Measurements from ENCODE around the gene TMEM116.
A peak's percentile ranks its signal among the peaks of the same experiment; 100 is the strongest.

Gene TMEM116

DNA sequence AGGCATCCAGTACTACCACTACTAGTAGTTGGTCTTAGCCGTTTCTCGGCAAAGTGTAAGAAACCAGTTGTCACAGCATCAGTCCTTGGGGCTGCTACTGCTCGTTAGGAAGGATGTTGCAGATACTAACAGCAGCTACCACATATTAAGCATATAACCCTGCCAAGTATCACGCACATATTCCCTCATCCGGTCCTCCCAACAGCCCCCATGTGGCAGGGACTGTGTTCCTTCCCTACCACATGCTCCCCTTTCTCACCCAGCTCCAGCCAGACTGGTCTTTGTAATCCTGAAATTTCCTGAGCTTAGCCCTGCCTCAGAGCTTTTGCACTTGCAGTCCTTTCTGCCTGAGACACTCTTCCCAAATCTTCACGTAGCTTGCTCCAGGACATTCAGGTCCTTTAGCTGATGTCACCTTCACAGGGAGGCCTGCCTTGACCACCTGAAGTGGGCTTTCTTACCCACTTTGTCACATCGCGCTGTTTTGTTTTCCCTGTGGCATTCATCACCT lies 8.0 kb upstream of the TMEM116 start:
- H3K4me3 ChIP-seq (ENCODE audit: low read depth, low read length), result no peak overlapping the region
- DNase-seq (ENCODE audit: low read depth), result no peak
- no peak for TF ChIP-seq MYC (IDR thresholded peaks at IDR 0.05; ENCODE audit: low read depth, low read length)
- TF ChIP-seq POLR2A (IDR thresholded peaks at IDR 0.05; ENCODE audit: extremely low read depth, insufficient read length), result no peak
- TF ChIP-seq, protein P1, sequence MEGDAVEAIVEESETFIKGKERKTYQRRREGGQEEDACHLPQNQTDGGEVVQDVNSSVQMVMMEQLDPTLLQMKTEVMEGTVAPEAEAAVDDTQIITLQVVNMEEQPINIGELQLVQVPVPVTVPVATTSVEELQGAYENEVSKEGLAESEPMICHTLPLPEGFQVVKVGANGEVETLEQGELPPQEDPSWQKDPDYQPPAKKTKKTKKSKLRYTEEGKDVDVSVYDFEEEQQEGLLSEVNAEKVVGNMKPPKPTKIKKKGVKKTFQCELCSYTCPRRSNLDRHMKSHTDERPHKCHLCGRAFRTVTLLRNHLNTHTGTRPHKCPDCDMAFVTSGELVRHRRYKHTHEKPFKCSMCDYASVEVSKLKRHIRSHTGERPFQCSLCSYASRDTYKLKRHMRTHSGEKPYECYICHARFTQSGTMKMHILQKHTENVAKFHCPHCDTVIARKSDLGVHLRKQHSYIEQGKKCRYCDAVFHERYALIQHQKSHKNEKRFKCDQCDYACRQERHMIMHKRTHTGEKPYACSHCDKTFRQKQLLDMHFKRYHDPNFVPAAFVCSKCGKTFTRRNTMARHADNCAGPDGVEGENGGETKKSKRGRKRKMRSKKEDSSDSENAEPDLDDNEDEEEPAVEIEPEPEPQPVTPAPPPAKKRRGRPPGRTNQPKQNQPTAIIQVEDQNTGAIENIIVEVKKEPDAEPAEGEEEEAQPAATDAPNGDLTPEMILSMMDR (IDR thresholded peaks at IDR 0.05; ENCODE audit: low read depth, low read length), result no peak
- TF ChIP-seq, protein P2, sequence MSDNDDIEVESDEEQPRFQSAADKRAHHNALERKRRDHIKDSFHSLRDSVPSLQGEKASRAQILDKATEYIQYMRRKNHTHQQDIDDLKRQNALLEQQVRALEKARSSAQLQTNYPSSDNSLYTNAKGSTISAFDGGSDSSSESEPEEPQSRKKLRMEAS (IDR thresholded peaks at IDR 0.05; ENCODE audit: low read depth, low read length), result no peak

DNA sequence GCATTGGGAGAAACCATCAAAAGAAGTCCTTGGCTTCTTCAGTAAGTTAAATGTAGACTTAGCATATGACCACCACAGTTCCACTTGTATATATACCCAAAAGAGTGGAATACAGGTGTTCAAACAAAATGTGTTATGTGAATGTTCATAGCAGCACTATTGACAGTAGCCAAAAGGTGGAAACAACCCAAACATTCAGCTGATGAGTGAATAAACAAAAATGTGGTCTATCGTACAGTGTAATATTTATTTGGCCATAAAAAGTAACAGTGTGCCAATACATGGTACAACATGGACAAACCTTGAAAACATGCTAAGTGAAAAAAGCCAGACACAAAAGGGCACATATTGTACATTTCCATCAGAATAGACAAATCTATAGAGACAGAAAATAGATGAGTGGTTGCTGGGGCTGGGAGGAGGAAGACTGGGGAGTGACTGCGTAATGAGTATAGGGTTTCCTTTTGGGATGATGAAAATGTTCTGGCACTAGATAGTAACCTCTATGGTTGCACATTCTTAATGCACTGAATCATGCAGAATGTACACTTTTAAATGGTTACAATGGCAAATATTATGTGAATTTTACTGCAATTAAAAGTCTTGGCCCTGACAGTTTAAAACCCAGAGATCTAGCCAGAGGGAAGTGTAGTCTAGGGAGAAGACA lies 5.7 kb upstream of the TMEM116 start:
- TF ChIP-seq, protein P1 (IDR thresholded peaks at IDR 0.05; ENCODE audit: low read depth, low read length), result no peak
- TF ChIP-seq POLR2A (IDR thresholded peaks at IDR 0.05; ENCODE audit: extremely low read depth, insufficient read length) (no peak), MYC (IDR thresholded peaks at IDR 0.05; ENCODE audit: low read depth, low read length) (no peak)
- TF ChIP-seq, protein P2 (IDR thresholded peaks at IDR 0.05; ENCODE audit: low read depth, low read length), result no peak
- H3K4me3 ChIP-seq (ENCODE audit: low read depth, low read length), result peak overlapping the region; percentile 5
- DNase-seq (ENCODE audit: low read depth), result no peak

DNA sequence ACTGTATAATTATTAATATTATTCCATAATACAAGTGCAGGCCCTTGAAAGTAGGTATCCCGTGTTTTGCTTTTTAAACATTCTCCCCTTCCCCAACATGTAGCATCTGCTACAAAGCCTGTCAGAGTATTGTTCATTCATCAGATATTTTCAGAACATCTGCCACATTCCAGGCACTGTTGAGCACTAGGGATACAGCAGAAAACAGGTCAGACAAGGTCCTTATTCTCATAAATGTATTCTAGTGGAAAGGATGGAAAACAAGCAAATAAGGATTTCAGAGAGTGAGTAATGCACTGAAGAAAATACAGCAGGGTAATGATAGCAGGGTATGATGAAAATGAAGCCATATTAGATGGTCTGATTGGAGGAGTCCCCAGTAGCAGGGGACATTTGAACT lies 4.1 kb upstream of the TMEM116 start:
- TF ChIP-seq, protein P2 (IDR thresholded peaks at IDR 0.05; ENCODE audit: low read depth, low read length), result no peak
- TF ChIP-seq POLR2A (IDR thresholded peaks at IDR 0.05; ENCODE audit: extremely low read depth, insufficient read length) (no peak), MYC (IDR thresholded peaks at IDR 0.05; ENCODE audit: low read depth, low read length) (no peak)
- TF ChIP-seq, protein P1 (IDR thresholded peaks at IDR 0.05; ENCODE audit: low read depth, low read length), result no peak
- peak overlapping the region; percentile 29 for H3K4me3 ChIP-seq (ENCODE audit: low read depth, low read length)
- no peak for DNase-seq (ENCODE audit: low read depth)

DNA sequence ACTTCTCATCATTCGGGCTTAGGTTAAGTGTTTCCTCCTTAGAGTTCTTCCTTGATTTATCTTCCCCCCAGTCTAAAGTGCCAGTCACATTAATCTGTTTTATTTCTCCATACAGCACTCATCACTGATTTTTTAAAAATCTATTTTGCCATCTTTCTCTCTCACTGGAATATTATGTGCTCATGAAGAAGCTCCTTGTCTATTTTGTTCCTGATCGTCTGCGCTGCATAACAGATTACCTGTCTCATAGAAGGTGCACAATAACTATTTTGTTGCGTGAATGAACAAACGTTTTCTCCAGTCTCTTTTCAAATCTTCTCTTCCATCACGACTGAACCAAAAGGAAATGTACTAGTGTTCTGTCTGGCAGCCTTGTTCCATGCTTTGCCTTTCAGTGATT lies 3.0 kb upstream of the TMEM116 start:
- DNase-seq (ENCODE audit: low read depth), result no peak

DNA sequence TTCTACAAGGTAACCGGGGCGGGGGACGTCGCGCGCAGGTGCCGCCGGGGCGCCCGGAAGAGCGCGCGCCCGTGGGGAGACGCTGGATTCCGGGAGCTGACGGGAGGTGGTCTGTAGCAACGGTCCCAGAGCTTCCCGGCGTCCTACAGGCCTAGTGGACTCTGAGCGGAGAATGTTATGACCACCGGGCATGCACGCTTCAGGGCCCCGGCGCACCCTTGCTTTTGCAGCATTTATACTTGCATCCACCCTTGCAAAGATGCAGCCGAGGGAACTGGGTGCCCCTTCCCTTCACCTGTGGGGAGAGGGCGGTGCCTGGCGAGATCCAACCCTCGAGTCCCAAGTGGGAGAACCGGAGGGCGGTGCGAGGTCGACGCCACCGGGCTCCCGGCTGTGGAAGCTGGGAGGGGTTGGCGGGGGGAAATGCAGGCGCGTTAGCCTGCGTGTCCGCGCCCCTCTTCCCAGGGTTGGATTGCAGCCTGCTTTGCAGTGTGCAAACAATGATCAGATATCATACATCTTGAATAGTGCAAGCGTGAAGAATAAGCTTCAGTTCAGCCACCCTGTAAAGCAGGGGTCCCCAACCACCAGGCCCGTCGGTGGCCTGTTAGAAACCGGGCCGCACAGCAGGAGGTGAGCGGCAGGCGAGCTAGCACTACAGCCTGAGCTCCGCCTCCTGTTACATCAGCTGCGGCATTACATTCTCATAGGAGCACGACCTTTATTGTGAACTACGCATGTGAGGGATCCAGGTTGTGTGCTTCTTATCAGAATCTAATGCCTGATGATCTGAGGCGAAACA lies 837 bp upstream of the TMEM116 start:
- DNase-seq (ENCODE audit: low read depth), result peak; percentile 95
- TF ChIP-seq MYC (IDR thresholded peaks at IDR 0.05; ENCODE audit: low read depth, low read length), result peak; percentile 30; the same call in 1 of the 2 replicates
- TF ChIP-seq, protein P2 (IDR thresholded peaks at IDR 0.05; ENCODE audit: low read depth, low read length), result peak; percentile 70
- peak; percentile 71 for TF ChIP-seq POLR2A (IDR thresholded peaks at IDR 0.05; ENCODE audit: extremely low read depth, insufficient read length)
- TF ChIP-seq, protein P1 (IDR thresholded peaks at IDR 0.05; ENCODE audit: low read depth, low read length), result no peak
- H3K4me3 ChIP-seq (ENCODE audit: low read depth, low read length), result peak overlapping the region; percentile 89

More for the DNA sequence above, 3.0 kb upstream of the TMEM116 start:
- peak overlapping the region; percentile 89 for H3K4me3 ChIP-seq (ENCODE audit: low read depth, low read length)
- TF ChIP-seq POLR2A (IDR thresholded peaks at IDR 0.05; ENCODE audit: extremely low read depth, insufficient read length) (no peak), MYC (IDR thresholded peaks at IDR 0.05; ENCODE audit: low read depth, low read length) (no peak)
- TF ChIP-seq, protein P1 (IDR thresholded peaks at IDR 0.05; ENCODE audit: low read depth, low read length), result no peak
- TF ChIP-seq, protein P2 (IDR thresholded peaks at IDR 0.05; ENCODE audit: low read depth, low read length), result no peak

Data from NB4 (cell line).